Loucy (cell line): ENCODE data around the gene LMO7.

ENCODE experiments used
- H2AFZ ChIP-seq: fragments of 200-600 bp; sonication (generic); 2 replicates; pipeline ENCODE4 v1.6.0; 2016; ENCODE audit warnings: antibody characterized with exemption, mild to moderate bottlenecking, low read length, moderate library complexity
- H3F3A ChIP-seq: fragments of 200-600 bp; 2 replicates; pipeline ENCODE4 v1.6.0; 2016; ENCODE audit warnings: antibody characterized with exemption, low read depth, mild to moderate bottlenecking
- H3K27me3 ChIP-seq: fragments of 200-600 bp; sonication (generic); 2 replicates; pipeline ENCODE4 v1.6.1; 2014; ENCODE audit warnings: low read length, mild to moderate bottlenecking; ENCODE audit not compliant: insufficient read depth, poor library complexity, severe bottlenecking
- H3K36me3 ChIP-seq: fragments of 200-600 bp; sonication (generic); 2 replicates; pipeline ENCODE4 v1.6.1; 2016; ENCODE audit warnings: low read length; ENCODE audit not compliant: insufficient read depth
- H3K4me1 ChIP-seq: fragments of 200-600 bp; sonication (generic); 2 replicates; pipeline ENCODE4 v1.5.1; 2014; ENCODE audit warnings: low read length, mild to moderate bottlenecking; ENCODE audit not compliant: insufficient read depth, poor library complexity, severe bottlenecking
- H3K4me2 ChIP-seq: fragments of 200-600 bp; sonication (generic); 2 replicates; pipeline ENCODE4 v1.6.0; 2014; ENCODE audit warnings: antibody characterized with exemption, low read length, low read depth, mild to moderate bottlenecking; ENCODE audit not compliant: poor library complexity, severe bottlenecking
- H3K4me3 ChIP-seq: fragments of 200-600 bp; sonication (generic); 2 replicates; pipeline ENCODE4 v1.5.1; 2014; ENCODE audit warnings: low read length, mild to moderate bottlenecking, mixed read lengths; ENCODE audit not compliant: poor library complexity, severe bottlenecking
- H3K79me2 ChIP-seq: fragments of 200-600 bp; sonication (generic); 2 replicates; pipeline ENCODE4 v1.6.1; 2014; ENCODE audit warnings: low read length; ENCODE audit not compliant: insufficient read depth
- H3K9ac ChIP-seq: fragments of 200-600 bp; sonication (generic); 2 replicates; pipeline ENCODE4 v1.6.0; 2014; ENCODE audit warnings: mild to moderate bottlenecking, low read depth, low read length, moderate library complexity; ENCODE audit not compliant: poor library complexity, severe bottlenecking
- H3K9me2 ChIP-seq: fragments of 200-600 bp; sonication (generic); replicated peaks from 2 replicates; pipeline ENCODE4 v1.6.1; 2016; ENCODE audit warnings: low read depth, low read length, mixed read lengths
- H3K9me3 ChIP-seq: fragments of 200-600 bp; sonication (generic); 2 replicates; pipeline ENCODE4 v1.6.1; 2014; ENCODE audit warnings: mild to moderate bottlenecking, antibody characterized with exemption, low read length, low read depth; ENCODE audit not compliant: insufficient read depth
- H4K20me1 ChIP-seq: fragments of 200-600 bp; sonication (generic); 2 replicates; pipeline ENCODE4 v1.6.0; 2014; ENCODE audit warnings: antibody characterized with exemption, low read length, mild to moderate bottlenecking; ENCODE audit not compliant: insufficient read depth, poor library complexity, severe bottlenecking
- TF ChIP-seq, protein P1 (sequence below): fragments of 200-600 bp; sonication (generic); conservative IDR thresholded peaks from 2 replicates; pipeline ENCODE4 v1.5.1; 2014; ENCODE audit warnings: mild to moderate bottlenecking, antibody characterized with exemption, low read length

Gene LMO7

GRCh38 chr13:75907044-75907443 lies 270.9 kb downstream of the LMO7 start:
- H2AFZ ChIP-seq, result no peak overlapping the region; the same call in 1 of the 2 replicates
- no peaks in the 10 kb centered on the region for H3K36me3 ChIP-seq
- 0 out of 2 replicates have a peak, but pooled peaks cover 2% of the 10 kb centered on the region for H3F3A ChIP-seq
- H3K4me2 ChIP-seq, result no peak overlapping the region
- no peaks in the 10 kb centered on the region for H3K9me3 ChIP-seq
- TF ChIP-seq, protein P1, sequence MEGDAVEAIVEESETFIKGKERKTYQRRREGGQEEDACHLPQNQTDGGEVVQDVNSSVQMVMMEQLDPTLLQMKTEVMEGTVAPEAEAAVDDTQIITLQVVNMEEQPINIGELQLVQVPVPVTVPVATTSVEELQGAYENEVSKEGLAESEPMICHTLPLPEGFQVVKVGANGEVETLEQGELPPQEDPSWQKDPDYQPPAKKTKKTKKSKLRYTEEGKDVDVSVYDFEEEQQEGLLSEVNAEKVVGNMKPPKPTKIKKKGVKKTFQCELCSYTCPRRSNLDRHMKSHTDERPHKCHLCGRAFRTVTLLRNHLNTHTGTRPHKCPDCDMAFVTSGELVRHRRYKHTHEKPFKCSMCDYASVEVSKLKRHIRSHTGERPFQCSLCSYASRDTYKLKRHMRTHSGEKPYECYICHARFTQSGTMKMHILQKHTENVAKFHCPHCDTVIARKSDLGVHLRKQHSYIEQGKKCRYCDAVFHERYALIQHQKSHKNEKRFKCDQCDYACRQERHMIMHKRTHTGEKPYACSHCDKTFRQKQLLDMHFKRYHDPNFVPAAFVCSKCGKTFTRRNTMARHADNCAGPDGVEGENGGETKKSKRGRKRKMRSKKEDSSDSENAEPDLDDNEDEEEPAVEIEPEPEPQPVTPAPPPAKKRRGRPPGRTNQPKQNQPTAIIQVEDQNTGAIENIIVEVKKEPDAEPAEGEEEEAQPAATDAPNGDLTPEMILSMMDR, result no peak
- no peaks in the 10 kb centered on the region for H4K20me1 ChIP-seq
- peaks cover 15% of the 10 kb centered on the region for H3K4me1 ChIP-seq
- H3K27me3 ChIP-seq, result no peaks in the 10 kb centered on the region
- no peak overlapping the region for H3K9ac ChIP-seq
- no peaks in the 10 kb centered on the region for H3K79me2 ChIP-seq
- H3K9me2 ChIP-seq, result no peaks in the 10 kb centered on the region
- H3K4me3 ChIP-seq, result no peak overlapping the region

DNA sequence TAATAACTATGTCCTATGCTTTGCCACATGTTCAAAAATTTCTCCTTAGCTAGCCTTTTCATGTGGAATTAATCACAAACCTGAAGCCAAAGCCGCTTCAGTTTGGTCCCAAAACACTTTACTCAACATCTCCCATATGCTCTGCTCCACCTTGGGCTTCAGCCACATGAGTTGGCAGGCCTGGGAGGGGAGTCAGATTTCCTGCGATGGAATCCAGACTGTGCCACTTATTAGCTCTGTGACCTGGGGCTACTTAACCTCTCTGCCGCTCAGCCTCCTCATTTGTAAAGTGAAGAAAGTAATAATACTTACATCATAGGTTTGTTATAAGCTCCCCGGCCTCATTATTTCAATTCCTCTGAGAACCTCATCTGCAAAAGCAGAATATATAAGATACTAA lies 272.0 kb downstream of the LMO7 start:
- H3K36me3 ChIP-seq, result no peaks in the 10 kb centered on the region

More for the DNA sequence above, 272.0 kb downstream of the LMO7 start:
- Histone ChIP-seq H2AFZ (no peak overlapping the region), H3K4me3 (no peak overlapping the region), H3K4me2 (no peak overlapping the region), H4K20me1 (no peaks in the 10 kb centered on the region), H3F3A (0 out of 2 replicates have a peak, but pooled peaks cover 2% of the 10 kb centered on the region), H3K9me3 (no peaks in the 10 kb centered on the region), H3K27me3 (no peaks in the 10 kb centered on the region), H3K79me2 (no peaks in the 10 kb centered on the region), H3K9me2 (no peaks in the 10 kb centered on the region), H3K9ac (no peak overlapping the region), H3K4me1 (peaks cover 14% of the 10 kb centered on the region)
- TF ChIP-seq, protein P1, result no peak
